Inferior parietal cortex (tissue), 1 donor: ENCODE data around the gene FTO.
A peak's percentile ranks its signal among the peaks of the same experiment; 100 is the strongest.

ENCODE experiments used
- DNase-seq: peaks from one replicate; pipeline ENCODE4 v3.0.0-alpha.2; 2016; ENCODE audit errors: extremely low spot score

FTO gene

DNA sequence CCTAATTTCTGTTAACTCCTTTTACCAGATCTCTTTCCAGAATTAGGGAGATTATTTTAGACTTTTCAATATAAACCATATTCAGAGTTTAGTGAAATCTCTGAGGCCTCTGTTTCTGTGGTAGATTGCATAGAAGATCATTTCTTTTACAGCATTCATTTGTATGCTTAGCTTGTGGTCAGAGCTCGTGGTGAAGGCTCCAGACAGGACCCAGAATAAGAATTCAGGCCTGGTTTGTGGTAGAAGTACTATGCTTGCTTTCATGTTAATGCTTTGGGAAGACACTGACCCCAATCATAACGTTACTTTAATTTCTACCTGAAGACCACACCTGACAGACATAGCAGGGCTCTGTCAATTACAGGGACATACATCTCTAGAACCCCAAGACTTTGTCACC, 258.1 kb downstream of the FTO start:
- DNase-seq, result no peak

DNA sequence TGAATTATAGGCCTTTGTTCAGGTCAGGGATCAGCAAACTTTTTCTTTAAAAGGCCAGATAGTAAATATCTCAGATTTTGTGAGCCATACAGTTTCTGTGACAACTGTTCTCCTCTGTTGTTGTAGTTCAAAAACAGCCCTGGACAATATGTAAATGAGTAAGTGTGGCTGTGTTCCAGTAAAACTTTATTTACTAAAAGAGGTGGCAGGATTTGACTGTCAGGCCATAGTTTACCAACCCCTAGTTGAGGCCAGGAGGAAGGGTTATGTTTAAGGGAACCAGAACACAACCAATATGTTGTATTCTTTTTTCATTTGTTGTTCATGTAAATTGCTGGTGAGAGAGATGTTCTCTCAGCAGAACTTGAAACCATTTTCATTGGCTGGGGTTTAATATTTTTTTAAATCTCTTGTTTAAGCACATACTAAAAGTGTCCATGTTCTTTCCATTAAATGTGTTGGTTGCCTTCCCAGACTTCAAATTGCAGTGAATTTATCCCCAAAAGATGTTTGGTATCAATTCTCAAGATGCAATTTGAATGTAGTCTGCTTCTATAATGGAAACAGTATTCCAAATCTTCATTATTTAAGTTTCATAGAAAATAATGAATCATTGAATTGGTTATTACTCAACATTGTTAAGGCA, 260.3 kb downstream of the FTO start:
- DNase-seq, result no peak

DNA sequence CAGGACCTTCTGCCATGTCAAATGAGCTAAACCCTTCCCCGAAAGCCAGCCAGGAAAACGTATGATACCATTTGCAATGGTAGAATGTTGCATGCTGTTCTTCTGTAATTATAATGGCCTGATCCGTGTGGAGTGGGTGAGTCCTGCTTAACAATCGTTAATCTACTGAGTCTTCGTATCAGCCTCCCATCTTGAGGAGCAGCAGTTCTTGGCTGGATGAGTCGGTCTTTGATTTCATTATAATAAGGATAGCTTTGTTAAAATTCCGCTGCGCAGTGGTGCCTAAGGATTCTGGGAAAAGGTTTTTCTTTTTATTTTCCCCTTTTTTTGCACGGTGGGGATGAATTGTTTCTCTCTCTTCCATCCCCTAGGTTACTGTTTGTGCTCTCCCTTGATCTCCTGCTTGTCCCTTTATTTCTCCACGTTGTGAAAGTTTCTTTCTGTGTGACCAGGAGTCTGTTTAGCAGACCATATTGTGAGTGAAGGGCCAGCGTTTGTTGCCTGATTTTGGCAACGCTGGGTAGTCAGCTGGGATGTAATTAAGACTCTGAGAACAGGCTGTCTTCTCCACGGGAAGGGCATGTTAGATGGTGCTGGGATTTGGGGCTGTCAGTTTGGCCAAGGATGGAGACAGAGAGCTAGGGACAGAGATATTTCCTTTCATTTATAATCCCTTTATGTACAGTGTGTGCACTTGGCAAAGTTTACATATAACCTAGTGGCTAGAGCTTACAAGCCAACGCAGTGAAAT, 263.0 kb downstream of the FTO start:
- peak; percentile 45 for DNase-seq

DNA sequence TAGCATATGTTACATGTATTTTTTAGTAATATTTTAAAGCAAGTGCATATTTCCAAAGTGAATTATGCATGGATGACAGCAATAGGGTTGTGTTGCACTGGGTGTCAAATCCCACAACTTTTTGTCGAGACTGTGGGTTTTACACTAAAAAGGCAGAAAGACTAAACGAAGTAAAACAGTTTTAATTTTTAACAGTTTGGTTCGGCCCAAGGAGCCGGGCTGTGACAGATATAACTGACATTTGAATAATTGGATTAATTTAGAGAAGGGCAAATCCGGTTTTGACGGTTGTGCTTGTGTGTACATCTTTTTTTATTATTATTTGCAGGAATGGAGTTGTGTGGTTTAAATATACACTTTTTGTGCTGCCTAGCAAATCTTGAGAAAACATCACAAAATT, 263.6 kb downstream of the FTO start:
- no peak for DNase-seq

DNA sequence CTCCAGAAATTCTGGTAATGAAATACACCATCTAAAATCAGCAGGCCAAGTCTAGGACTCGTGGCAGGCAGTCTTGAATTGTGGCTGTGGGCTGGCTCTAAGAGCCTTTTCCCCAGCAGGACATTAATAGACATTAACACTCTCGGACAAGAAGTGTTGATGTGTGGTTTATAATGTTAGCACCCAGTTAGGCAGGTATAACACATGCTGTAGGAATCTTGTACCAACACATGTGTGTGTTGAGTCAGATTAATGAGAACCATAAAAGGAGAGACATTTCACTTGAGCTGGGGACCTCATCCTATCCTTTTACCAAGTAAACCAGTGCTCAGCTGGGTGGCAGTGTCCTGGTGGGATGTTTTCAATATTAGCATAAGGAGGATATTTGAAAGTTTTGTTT, 264.5 kb downstream of the FTO start:
- DNase-seq, result no peak

DNA sequence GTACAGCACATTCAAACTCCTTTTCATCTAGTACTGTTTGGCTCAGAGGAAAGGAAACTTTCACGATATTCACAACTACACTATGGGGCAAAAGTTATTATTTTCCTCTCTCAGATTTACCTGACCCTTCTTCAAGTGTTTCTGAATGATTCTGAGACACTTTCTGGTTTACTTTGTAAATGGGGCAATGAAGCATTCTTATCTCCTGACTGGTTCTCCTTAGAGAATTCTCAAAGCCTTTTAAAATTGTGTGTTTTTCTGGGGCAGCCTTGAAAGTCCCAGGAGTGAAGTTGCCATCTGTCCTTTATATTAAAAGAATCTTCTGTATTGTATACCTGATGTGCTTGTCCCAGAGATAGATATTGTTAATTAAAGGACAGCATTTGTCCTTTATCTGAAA, 264.9 kb downstream of the FTO start:
- DNase-seq, result no peak

DNA sequence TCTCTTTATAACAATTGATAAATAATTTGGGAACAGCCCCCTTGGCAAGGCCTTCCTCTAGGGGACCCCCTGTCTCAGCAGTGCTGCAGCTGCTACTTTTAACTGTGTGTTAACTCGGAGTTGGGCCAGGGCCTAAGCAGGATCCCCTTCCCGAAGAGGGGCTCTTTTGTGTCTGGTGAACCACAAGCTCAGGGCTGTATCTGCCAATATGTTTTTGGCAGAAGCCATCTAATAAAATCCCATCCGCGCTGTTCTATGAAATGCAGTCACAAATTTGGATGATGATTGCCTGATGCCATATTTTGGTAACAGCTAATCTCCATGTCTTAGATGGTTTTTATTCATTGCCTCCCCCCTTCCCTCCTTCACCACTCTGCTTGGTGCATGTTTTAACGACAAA, 267.7 kb downstream of the FTO start:
- no peak for DNase-seq

DNA sequence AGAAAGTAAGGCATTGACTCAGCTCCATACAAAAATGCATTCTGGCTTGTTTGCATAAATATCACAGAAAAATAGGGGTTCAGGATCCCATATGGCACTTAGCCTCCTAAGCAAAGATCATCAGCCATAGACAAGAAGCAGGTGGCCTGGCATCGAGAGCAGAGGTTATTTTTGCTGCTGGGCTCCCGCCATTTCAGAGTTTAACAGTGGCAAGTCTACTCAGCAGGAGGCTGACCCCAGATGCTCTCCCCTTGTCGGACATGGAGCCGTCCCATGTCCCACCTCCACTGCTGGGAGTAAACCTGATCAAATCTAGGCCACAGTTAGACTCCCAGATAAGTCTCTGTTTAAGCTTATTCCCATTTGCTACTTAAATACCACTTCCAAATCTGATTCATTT, 269.1 kb downstream of the FTO start:
- no peak for DNase-seq

DNA sequence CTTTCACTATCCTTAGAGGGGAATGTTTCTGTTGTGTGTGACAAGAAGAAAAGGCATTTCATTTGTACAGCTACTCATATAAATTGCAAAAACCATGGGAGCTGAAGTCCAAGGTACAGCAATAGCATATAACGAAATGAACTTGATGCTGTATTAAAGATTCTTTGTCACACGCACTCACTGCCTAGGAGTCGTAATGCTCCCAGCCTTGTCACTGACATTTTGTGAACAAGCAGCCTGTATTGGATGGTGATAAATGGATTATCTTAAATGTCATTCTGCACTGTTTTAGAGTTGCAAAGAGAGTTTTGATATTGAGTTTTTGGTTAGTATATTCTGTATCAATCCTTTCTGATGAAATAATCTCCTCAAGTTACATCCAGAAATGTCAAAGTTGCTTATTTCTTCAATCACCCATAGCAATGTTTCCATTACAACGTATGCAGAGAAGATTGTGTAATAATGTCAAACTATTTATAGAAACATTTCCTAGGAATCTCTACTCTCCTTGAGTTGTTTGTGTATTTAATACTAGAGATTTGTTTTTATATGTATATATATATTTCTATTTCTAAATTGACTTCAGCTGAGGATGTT, 270.6 kb downstream of the FTO start:
- DNase-seq, result no peak

DNA sequence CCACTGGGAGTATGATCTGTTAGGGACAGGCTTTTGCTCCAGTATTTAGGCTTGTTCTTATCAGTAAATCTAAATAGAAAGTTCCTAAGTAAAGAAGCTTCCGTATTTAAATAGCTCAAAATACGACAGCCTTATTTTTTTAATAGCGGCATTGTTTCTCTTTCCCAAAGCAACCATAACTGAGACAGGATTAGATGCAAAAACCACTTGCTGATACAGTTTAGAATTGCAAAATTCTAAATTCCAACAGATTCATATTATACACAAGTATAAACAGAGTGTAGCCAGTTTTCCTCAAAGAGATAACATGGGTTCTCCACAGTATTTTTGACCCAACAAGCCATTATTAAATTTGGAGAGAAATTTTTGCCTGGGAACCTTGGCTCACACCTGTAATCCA, 276.7 kb downstream of the FTO start:
- DNase-seq, result no peak

DNA sequence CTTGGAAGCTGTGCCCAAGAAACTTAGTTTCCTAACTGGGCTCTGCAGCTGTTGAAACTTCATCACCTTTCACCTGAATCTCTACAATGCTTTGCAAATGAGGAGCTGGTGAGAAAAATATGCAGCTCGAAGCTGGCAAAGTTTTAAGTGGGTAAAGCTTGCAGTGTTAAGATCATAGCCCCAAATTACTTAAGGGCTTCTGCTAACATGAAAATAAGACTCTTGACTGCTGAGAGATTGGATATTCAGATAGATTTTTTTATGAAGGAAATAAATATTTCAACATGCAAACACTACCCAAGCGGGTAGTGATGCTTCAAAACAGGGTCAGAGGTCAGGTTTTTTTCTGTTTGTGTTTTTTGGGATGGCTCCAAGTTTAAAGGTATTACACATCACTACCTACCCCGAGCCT, 278.7 kb downstream of the FTO start:
- no peak for DNase-seq

DNA sequence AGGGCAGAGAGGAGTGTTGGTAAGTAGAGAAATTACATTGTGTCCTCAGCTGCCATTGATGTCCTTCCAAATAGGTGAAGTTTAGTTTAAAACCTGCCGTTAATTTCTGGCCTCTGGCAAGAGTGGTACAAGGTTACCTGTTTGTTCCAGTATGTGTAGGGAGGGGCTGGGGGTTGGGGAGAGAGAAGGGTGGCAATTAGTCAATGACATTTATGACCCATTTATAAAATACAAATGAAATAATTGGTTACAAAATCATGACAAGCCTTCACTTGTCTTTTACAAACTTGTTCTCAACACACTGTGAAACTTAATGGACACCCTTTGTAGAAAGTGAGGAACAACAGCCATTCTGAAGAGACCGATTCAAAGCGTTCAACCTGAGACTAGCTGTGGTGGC, 281.0 kb downstream of the FTO start:
- no peak for DNase-seq

DNA sequence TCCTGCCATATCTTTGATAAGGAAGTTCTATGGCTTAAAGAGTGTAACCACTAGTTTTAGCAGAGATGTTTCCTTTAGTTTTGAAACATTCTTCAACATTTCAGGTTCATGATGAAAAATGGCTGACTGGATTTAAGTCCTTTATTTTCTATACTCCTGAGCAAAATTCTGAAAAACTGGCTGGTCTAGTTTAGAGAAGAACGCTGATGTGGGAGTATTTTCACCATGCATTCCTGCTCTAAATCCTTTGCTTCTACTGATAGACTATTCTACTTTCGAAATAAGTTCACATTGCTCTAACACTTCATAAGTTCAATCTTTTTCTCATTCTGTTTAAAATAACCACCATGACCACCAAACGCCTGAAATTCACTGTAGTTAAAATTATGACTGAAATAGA, 281.9 kb downstream of the FTO start:
- DNase-seq, result no peak

DNA sequence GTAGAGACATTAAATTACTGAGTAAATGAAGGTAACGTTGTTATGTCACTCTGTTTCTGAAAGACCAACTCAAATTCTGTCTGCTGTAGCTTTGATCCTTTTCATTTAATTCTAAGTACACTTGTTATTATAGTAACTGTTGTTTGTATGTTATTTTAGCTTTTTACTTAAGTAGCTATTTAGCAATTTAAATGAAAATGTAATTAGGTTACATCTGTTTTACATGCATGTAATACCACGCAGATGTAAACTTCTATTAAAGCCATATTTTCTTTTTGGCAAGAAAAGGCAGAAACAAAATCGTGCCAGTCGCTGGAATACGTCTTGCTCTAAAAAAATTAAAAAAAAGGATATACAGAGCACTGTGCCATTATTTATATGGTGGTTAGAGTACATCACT, 282.8 kb downstream of the FTO start:
- no peak for DNase-seq

DNA sequence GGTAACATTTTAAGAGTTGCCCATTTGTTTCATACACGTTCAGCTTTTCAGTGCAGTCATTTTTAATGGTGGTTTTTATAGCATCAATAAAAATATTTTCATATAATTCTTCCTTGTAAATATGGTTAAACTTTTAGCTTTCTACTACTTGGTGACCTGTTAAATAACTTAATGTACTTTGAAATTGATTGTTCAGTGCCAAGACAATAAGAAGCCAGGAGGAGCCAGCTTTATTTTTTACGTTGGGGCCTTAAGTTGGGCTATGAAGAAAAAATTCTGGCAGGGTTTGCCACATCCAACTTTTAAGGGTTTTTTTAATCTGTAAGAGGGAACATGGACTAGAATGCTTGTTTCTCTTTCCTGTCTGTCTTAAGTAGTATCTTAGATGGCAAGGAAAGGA, 284.2 kb downstream of the FTO start:
- DNase-seq, result no peak

DNA sequence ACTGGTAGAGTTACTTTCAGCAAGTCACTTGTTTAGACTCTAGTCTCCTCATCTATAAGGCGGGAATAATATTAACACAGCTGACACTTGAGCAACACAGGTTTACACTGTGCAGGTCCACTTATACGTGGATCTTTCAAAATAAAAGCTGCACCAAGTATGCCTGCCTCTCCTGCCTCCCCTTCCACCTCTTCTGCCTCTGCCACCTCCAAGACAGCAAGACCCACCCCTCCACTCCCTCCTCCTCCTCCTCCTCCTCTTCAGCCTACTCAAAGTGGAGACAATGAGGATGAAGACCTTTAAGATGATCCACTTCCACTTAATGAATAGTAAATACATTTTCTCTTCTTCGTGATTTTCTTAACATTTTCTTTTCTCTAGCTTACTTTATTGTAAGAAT, 285.6 kb downstream of the FTO start:
- DNase-seq, result no peak

DNA sequence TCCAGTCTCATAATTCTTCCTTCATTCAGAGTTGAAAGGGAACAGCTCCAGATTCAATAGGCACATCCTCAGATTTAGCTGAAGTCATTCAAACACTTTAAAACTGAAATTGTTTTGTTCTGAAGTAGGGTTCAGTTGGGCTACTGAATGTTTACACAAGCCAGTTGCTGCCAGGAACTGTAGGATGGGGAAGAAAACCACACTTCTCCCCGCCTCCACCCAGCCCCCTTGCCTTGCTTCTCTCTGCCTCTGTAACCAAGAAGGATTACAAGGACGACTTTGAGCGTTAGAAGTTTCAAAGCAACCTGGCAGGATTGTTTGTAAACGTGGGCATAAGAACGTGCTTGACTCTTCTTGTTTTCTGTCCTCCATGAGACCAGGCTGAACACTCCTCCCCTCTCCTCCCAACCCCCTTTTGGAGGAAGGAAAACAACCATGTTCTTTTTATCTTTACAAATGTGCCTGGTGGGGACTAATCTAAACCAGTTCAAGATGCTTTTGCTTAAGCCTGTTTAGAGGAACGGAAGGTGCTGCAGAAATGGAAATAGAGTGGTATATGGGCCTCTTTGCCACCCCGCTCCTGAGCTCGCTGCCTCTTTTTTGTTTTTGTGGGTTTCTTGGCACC, 287.9 kb downstream of the FTO start:
- no peak for DNase-seq

DNA sequence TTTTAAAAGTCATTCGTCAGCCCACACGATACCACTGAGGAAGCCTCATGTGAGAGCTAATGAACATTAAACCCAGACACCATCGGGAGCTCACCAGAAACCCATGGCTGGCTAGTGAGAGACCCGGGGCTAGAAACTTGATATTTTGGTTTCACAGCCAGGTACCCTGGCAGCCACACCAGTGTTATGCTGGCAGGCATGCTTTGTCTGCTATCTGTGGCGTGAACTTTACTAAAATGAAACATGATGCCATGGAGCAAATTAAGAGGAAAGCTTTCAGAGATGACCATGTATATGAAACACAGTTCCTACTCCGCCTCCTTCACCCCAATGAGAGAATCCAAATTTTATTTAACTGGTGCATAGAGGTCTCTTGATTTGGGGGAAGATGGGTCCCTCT, 291.4 kb downstream of the FTO start:
- DNase-seq, result no peak

DNA sequence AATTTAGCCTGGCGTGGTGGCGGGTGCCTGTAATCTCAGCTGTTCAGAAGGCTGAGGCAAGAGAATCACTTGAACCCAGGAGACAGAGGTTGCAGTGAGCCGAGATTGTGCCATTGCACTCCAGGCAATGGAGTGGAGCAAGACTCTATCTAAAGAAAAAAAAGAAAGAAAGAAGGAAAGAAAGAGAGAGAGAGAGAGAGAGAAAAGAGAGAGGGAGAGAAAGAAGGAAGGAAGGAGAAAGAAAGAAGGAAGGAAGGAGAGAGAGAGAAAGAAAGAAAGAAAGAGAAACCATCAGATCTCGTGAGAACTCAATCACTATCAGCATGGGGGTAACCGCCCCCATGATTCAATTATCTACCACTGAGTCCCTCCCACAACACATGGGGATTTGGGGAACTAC, 293.0 kb downstream of the FTO start:
- no peak for DNase-seq

DNA sequence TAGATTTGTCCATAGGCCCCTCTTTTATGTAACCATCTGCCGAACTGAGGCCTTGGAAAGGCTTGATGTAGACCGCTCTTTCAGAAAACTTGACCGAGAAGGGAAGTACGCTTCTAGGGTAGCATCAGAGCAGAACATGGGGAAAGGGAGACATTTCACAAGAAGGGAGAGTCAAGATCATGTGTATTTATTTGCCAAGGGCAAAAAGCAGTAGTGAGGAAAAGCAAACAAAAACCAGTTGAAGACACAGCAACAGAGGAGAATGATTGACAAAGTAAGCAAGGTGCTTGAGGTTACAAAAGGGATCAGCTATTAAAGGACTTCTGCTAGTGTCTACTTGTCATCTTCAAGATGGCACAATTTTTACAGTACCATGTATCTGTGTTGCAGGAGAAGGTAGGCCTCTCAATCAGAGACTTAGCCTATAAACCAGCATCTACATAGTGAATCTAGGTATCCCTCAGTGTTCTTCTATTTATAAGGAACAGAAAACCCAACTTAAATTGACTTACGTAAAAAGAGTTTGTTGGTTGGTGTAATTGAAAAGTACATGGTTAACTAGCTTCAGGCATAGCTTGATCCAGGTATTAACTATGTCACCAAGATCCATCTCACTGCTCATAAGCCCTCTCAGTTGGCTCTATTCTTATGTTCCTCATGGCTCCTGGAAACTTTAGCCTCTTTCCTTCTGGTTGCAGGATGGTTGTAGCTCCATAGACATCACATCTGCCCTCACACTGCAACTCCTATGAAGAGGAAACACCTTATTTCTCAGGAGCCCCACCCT, 294.3 kb downstream of the FTO start:
- no peak for DNase-seq

DNA sequence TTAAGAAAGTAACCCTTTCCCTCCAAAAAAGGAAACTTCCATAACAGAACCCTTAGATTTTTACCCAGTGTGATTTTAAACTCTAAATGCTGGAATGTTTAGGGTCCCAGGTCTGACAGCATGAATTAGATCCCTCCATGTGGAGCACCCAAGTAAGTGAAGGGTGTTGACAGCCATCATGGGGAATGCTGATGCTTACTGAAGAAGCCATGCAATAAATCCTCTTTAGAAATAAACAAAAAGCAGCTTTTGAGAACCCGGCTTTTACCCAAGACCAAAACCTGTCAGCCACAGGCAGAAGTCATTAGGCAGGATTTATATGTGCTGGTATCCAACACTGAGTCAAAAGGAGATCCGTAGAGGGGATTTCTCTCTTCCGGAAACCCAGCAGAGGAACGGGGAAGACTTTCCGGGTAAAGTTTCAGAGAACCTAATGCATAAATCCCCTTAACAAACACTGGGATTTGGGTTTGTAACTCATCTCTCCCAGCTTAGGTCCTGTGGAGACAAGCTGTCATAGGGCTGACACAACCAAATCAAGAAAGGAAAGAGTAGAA, 295.1 kb downstream of the FTO start:
- no peak for DNase-seq

DNA sequence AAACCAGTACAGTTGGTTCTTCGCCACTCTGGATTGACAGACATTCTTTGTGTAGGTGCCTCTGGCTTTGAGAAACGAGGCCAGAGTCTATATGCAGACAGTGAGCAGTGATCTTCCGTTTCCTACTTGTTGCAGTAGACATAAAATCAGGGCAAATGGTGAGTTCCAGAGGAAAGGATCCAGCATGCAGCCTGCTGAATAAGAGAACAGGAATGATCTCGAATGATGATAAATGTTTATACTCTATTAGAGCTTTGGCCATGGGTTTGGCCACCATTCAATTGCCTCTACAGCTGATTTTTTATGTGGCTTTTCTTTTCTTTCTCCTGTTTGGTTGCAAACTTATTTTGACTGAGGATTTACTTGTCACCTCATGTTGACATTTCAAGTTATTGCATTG, 295.9 kb downstream of the FTO start:
- DNase-seq, result no peak
